ENCODE data around the gene KRT80. TPM values are rescaled to one million over a fixed set of nuclear protein-coding genes. Genes with fewer than 3 reads are reported as not detected.

The KRT80 gene
- total and polyA plus RNA-seq, 2 experiments from 2014 or later: not detected

DNA sequence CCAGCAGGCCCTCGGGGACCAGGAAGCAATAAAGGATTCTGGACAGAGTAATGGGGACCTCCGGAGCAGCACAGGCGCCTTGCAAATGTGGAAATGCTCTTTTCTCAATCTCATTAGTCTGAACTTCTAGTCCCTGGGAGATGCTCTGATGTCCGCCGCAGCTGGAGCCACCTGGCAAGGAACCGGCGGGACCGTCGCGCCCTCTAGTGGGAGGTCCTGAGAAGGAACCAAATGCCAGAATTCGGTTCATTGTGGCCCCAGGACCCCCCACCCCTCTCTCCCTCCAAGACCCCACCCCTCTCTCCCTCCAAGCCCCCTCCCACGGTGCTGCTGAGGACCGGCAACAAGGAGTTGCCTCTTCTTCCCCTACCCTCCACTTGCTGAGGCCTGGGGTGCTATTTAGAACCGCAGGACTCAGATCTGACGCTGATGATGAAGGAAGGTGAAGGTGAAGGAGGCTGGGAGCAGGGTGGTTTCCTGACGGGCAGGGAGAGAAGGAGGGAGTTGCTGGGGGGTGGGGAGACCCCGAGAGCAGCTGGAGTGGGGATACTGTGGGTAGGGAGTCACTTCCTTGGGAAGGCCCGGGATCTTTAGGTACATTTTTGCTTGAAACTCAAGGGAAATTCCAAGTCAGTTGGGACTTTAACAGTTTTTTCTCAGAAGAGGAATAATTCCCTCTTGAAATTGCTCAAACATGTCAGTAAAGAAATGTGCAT, 69.8 kb downstream of the KRT80 start (continued):
- TF ChIP-seq REST (IDR thresholded peaks at IDR 0.05; ENCODE audit: unreplicated experiment) (no peak), ZNF331 (CRISPR knock-in tag; IDR thresholded peaks at IDR 0.05; ENCODE audit: low read depth) (no peak), ZNF114 (CRISPR knock-in tag; IDR thresholded peaks at IDR 0.05) (no peak), EZH2 (IDR thresholded peaks at IDR 0.05; ENCODE audit: low read depth, unreplicated experiment) (no peak), EZH2phosphoT487 (IDR thresholded peaks at IDR 0.05; ENCODE audit: unreplicated experiment) (no peak), POLR2AphosphoS5 (IDR thresholded peaks at IDR 0.05; ENCODE audit: low read depth) (peak; percentile 37), STAT1 (IDR thresholded peaks at IDR 0.05; ENCODE audit: unreplicated experiment) (no peak), NANOG (IDR thresholded peaks at IDR 0.05; ENCODE audit: borderline replicate concordance) (no peak), JUNB (IDR thresholded peaks at IDR 0.05; ENCODE audit: unreplicated experiment) (no peak)

- DNase-seq (ENCODE audit: low spot score) (no peak), ATAC-seq (no peak)
- H3K4me3 ChIP-seq: no peak overlapping the region
- H3F3A ChIP-seq (replicated peaks; ENCODE audit: low read depth): peaks cover 11% of the 10 kb centered on the region; the same call in 1 of the 2 replicates
- Mint-ChIP-seq H3K27me3 (ENCODE audit: insufficient read depth, low read depth, poor library complexity) (peaks cover 37% of the 10 kb centered on the region), H3K4me1 (peaks cover 75% of the 10 kb centered on the region), H3K36me3 (ENCODE audit: low read depth) (no peaks in the 10 kb centered on the region), H3K27ac (no peak overlapping the region), H3K9me3 (no peaks in the 10 kb centered on the region; the same call in 2 of the 3 replicates), H3K4me3 (no peak overlapping the region)
- H2AFZ ChIP-seq: peak overlapping the region; percentile 97
- no peaks in the 10 kb centered on the region for H3K79me2 ChIP-seq (replicated peaks; ENCODE audit: insufficient read depth)
- H3K9me2 ChIP-seq (ENCODE audit: insufficient read depth): 0 out of 2 replicates have a peak, but pooled peaks cover 3% of the 10 kb centered on the region
- no peaks in the 10 kb centered on the region for H3K27me3 ChIP-seq (ENCODE audit: insufficient read depth)
- peak overlapping the region; percentile 63 for H3K4me2 ChIP-seq
- no peak overlapping the region for H3K27ac ChIP-seq (ENCODE audit: low read depth)
- no peaks in the 10 kb centered on the region for H4K20me1 ChIP-seq (replicated peaks; ENCODE audit: insufficient read depth)
- peaks cover 54% of the 10 kb centered on the region for H3K4me1 ChIP-seq (ENCODE audit: insufficient read depth)
- no peaks in the 10 kb centered on the region for H3K36me3 ChIP-seq (ENCODE audit: insufficient read depth)
- no peak for TF ChIP-seq ZNF331 (CRISPR knock-in tag; IDR thresholded peaks at IDR 0.05; ENCODE audit: low read depth)
- TF ChIP-seq EZH2phosphoT487 (IDR thresholded peaks at IDR 0.05; ENCODE audit: unreplicated experiment): no peak
- TF ChIP-seq JUNB (IDR thresholded peaks at IDR 0.05; ENCODE audit: unreplicated experiment): no peak
- TF ChIP-seq ZNF114 (CRISPR knock-in tag; IDR thresholded peaks at IDR 0.05): no peak
- TF ChIP-seq, protein P1, sequence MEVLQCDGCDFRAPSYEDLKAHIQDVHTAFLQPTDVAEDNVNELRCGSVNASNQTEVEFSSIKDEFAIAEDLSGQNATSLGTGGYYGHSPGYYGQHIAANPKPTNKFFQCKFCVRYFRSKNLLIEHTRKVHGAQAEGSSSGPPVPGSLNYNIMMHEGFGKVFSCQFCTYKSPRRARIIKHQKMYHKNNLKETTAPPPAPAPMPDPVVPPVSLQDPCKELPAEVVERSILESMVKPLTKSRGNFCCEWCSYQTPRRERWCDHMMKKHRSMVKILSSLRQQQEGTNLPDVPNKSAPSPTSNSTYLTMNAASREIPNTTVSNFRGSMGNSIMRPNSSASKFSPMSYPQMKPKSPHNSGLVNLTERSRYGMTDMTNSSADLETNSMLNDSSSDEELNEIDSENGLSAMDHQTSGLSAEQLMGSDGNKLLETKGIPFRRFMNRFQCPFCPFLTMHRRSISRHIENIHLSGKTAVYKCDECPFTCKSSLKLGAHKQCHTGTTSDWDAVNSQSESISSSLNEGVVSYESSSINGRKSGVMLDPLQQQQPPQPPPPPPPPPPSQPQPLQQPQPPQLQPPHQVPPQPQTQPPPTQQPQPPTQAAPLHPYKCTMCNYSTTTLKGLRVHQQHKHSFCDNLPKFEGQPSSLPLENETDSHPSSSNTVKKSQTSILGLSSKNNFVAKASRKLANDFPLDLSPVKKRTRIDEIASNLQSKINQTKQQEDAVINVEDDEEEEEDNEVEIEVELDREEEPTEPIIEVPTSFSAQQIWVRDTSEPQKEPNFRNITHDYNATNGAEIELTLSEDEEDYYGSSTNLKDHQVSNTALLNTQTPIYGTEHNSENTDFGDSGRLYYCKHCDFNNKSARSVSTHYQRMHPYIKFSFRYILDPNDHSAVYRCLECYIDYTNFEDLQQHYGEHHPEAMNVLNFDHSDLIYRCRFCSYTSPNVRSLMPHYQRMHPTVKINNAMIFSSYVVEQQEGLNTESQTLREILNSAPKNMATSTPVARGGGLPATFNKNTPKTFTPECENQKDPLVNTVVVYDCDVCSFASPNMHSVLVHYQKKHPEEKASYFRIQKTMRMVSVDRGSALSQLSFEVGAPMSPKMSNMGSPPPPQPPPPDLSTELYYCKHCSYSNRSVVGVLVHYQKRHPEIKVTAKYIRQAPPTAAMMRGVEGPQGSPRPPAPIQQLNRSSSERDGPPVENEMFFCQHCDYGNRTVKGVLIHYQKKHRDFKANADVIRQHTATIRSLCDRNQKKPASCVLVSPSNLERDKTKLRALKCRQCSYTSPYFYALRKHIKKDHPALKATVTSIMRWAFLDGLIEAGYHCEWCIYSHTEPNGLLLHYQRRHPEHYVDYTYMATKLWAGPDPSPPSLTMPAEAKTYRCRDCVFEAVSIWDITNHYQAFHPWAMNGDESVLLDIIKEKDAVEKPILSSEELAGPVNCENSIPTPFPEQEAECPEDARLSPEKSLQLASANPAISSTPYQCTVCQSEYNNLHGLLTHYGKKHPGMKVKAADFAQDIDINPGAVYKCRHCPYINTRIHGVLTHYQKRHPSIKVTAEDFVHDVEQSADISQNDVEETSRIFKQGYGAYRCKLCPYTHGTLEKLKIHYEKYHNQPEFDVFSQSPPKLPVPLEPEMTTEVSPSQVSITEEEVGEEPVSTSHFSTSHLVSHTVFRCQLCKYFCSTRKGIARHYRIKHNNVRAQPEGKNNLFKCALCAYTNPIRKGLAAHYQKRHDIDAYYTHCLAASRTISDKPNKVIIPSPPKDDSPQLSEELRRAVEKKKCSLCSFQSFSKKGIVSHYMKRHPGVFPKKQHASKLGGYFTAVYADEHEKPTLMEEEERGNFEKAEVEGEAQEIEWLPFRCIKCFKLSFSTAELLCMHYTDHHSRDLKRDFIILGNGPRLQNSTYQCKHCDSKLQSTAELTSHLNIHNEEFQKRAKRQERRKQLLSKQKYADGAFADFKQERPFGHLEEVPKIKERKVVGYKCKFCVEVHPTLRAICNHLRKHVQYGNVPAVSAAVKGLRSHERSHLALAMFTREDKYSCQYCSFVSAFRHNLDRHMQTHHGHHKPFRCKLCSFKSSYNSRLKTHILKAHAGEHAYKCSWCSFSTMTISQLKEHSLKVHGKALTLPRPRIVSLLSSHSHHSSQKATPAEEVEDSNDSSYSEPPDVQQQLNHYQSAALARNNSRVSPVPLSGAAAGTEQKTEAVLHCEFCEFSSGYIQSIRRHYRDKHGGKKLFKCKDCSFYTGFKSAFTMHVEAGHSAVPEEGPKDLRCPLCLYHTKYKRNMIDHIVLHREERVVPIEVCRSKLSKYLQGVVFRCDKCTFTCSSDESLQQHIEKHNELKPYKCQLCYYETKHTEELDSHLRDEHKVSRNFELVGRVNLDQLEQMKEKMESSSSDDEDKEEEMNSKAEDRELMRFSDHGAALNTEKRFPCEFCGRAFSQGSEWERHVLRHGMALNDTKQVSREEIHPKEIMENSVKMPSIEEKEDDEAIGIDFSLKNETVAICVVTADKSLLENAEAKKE (CRISPR knock-in tag; IDR thresholded peaks at IDR 0.05): no peak
- TF ChIP-seq, protein P2, sequence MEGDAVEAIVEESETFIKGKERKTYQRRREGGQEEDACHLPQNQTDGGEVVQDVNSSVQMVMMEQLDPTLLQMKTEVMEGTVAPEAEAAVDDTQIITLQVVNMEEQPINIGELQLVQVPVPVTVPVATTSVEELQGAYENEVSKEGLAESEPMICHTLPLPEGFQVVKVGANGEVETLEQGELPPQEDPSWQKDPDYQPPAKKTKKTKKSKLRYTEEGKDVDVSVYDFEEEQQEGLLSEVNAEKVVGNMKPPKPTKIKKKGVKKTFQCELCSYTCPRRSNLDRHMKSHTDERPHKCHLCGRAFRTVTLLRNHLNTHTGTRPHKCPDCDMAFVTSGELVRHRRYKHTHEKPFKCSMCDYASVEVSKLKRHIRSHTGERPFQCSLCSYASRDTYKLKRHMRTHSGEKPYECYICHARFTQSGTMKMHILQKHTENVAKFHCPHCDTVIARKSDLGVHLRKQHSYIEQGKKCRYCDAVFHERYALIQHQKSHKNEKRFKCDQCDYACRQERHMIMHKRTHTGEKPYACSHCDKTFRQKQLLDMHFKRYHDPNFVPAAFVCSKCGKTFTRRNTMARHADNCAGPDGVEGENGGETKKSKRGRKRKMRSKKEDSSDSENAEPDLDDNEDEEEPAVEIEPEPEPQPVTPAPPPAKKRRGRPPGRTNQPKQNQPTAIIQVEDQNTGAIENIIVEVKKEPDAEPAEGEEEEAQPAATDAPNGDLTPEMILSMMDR (conservative IDR thresholded peaks at IDR 0.05; ENCODE audit: low read depth in 2 of 2): no peak
- no peak for TF ChIP-seq POLR2AphosphoS5 (IDR thresholded peaks at IDR 0.05; ENCODE audit: low read depth)
Measured at GRCh38 chr12:52120951-52121823, 70.6 kb downstream of the KRT80 start.

All from GM23338 (cell line).